GM18907 (cell line): ENCODE data around the gene ORMDL3.
"Not testable (repeated sequence)": the region's sequence is repeated elsewhere in the genome, so short reads cannot be mapped to it uniquely, and the experiment has no call there.

Experiments used
- ATAC-seq: cut with Tn5 transposase; IDR thresholded peaks from one replicate; pipeline ENCODE4 v1.9.1; 2021; ENCODE audit warnings: mild to moderate bottlenecking, moderate library complexity; ENCODE audit not compliant: unreplicated experiment

The ORMDL3 gene

DNA sequence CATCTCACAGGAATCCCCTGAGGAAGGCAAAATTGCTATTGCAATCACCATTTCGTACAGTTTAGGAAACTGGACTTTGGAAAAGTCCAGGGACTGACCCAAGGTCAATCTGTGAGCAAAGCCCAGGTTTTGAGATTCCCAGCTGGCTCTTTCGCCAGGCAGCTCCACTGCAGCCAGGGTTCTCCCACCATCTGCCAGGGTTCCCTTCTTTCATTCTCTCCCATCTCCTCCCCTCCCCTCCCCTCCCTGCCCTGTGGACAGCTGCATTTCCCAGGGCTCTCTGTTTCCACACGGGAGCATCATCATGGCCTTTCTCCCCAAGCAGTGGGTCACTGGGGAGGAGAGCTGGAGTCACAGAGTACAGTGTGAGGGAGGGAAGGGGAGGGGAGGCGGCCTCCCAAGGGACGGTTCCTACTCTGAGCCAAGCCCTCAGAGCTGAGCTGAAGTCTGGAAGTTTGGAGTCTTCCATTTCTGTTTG lies 23.5 kb upstream of the ORMDL3 start:
- ATAC-seq: no peak

DNA sequence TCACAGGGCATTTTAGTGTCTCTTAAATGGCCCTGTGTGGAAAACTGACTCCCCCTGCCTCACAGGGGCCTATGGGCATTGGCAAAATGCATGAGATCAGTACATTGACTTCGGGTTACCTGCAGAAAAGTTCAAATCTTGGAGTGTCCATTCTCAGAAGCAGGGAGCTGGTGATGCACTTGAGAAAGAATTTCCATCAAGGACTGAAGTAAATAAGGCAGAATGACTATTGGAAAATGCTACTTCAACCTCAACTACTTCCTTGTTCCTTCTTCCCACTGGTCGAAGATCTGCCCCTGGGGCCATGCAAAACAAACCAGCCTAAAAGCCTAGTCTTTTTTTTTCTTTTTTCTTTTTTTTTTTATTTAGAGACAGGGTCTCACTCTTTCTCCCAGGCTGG lies 21.6 kb upstream of the ORMDL3 start:
- ATAC-seq: no peak

DNA sequence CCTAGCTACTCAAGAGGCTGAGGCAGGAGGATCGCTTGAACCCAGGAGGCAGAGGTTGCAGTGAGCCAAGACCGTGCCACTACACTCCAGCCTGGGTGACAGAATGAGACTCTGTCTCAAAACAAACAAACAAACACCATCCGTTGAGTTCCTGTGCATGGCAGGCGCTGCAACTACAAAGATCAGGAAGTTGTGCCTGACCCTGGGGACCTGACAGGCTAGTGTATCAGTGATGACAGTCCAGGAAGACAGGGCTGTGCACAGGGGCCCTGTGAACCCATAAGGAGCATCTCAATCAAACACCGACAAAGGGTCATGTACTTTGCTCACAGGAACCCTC lies 21.1 kb upstream of the ORMDL3 start:
- not testable (repeated sequence) for ATAC-seq

DNA sequence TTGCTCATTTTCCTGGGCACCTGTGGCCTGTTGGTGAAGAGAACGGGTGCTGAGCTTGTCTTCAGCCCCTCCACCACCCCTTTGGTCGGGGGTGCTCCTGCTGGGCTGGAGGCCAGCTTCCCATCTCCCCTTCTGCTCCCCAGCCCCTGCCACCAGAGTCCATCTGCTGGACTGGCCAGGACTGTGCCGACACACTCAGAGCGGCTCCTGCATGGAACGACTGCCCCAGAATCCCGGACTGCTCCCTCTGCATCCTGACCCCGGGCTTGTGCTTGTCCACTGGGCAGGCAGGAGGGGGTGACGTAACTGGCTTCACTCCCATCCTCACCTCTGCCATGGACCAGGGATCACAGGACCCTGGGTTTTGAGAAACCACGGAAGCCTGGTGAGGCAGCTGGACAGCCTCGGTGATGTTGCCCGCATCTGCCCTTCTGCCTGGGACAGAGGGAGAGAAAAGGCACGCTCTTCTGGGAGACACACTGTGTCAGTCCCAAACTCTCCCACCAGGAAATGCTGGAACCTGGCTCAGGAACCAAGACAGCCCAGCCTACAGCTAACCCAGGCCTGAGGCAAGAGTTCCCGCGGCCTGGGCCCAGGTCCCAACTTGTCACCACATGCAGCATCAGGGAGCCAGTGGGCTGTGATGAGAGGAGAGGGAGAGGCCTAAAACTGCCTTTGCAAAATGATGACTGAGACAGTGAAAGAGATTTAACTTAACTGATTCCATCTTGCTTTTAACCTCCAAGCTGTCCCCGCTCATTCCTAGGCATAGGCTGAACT lies 19.3 kb upstream of the ORMDL3 start:
- ATAC-seq: no peak

DNA sequence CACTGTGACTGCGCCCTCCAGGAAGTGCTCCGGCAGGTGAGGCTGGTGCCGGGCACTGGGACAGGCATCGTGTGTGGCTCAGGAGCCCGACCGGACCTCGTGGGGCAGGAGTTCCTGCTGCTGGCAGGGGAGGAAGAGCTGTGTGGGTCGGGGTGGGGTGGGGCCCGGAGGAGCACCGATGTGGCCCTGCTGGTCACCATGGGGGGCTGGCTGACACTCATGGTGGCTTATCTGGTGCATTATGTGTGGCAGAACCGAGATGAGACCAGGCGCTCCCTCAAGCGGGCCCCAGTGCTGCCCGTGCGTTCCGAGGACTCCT lies 17.0 kb upstream of the ORMDL3 start:
- no peak for ATAC-seq

DNA sequence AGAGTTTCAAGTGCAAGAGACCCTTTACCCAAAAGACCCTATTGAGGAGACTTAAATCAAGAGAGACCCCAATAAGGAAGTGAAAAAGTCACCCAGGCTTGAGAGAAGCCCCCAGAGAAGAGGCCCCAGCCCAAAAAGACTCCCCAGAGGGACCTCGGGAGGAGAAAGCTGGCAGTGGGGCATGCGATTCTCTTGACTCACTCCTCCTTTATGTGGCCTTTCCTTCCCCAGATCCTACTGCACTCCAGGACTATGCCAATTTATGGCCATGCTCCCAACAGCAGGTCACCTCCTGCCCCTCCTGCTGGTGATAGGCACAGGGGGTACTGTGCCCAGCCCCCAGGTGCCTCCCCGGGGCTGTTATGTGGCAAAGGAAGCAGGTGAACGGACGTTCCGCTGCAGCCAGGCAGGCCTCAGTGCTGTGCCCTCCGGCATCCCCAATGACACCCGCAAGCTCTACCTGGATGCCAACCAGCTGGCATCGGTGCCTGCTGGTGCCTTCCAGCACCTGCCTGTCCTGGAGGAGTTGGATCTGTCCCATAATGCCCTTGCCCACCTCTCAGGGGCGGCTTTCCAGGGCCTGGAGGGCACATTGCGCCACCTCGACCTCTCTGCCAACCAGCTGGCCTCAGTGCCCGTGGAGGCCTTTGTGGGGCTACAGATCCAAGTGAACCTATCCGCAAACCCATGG lies 16.4 kb upstream of the ORMDL3 start:
- ATAC-seq: no peak

DNA sequence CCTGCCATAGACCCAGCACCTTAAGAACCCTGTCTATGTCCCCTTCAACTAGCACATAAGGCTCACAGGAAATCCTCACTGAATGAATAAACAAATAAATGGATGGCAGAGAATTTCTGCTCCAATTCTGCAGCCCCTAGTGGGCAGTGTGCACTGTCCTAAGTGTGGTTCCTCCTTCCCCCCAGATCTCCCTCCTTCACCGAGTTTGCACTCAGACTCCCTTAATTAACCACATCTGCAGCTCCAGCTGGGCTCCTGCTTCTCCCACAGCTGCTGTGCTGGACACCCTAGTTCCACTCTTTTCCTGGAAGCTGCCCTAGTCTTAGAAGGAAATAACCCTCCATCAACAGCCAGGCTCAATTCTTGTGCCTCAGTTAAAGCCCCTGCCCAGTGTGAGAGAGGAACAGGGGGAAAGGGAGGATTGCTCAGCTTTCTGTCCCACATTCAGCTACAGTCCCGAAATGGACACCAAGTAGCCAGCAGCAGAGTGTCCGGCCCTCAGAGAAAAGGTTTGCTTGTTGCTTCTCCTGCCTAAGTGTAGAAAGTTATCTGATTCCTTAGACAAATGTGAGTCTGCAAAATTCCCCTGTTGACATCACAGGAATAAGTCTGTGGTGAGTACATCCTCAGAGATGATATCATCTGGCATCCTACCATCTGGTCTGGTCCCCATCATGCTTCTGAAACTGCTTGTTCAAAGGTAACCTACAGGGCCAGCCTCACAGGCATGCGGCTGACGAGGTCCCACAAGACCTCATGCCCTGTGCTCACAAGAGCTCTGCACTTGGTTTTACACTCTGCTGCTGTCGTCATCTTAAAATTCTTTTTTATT lies 12.4 kb upstream of the ORMDL3 start:
- ATAC-seq: peak; percentile 66

DNA sequence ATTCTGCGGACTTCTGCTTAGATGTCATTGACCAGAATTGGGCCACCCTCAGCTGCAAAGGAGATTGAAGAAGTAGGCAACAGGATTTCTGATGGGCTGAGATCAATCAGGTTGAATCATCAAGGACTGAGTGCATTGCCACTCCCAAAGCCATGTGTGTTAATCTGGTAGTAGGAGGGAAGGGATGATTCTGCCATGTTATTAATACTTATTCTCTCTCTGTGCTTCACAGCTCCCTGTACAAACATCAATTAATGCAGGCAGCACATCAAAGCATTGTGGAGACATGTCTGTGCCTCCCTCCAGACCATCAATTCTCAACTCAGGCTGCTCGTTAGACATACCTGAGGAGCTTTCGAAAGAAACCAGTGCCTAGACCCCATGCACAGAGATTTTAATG lies 11.7 kb upstream of the ORMDL3 start:
- ATAC-seq: no peak

DNA sequence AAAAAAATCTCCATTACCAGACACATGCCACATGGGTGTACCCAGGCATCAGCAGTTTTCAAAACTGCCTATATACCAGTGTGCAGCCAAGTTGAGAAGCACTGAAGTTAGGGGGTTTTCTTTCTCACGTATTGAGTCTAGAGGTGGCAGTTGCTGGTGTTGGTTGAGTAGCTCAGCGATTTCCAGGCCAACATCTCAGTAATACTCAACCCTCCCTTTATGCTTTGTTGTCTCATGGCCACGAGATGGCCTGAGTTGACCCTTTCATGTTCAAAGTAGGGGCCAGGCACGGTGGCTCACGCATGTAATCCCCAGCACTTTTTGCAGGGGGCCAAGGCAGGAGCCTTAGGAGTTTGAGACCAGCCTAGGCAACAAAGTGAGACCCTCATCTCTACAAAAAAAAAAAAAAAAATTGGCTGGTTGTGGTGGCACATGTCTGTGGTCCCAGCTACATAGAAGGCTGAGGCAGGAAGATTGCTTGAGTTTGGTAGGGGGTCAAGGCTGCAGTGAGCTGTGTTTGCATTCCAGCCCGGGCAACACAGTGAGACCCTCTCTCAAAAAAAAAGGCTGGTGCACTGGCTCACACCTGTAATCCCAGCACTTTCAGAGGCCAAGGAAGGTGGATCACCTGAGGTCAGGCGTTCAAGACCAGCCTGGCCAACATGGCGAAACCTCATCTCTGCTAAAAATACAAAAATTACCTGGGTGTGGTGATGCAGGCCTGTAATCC lies 10.9 kb upstream of the ORMDL3 start:
- ATAC-seq: peak; percentile 41

DNA sequence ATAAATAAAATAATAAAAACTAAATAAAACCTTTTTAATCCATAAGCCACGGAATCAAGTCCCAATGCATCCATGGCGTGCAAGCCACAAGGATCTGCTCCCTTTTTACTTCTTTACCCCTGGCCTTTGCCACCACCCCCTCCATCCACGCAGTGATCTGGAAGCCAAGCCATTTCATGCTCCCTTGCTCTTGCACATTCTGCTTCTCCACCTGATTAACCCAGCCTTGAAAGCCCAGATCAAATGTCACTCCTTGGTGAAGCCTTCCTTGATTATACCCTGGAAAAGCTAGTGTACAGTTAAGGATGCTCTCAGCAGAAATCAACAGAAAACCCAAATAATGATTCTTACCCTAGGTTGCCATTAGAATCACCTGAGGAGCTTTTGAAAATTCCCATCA lies 10.0 kb upstream of the ORMDL3 start:
- ATAC-seq: no peak

DNA sequence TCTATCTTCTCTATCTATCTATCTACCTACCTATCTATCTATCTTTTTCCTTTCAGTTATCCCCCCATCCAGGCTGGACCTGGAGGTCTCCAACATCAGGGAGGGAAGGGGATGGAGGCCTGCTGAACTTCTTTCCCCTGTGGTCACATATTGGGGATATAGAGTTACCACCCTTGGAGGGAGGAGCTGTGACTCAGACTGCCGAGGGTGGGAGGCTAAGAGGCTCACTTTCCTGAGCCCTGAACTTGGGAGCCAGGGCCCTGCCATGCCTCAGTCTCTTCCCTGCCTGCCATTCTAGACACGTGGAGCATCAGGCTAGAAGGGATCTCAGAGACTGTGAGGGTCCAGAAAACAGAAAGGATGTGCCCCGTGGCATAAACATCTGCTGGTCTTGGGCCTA lies 8.5 kb upstream of the ORMDL3 start:
- ATAC-seq: no peak

DNA sequence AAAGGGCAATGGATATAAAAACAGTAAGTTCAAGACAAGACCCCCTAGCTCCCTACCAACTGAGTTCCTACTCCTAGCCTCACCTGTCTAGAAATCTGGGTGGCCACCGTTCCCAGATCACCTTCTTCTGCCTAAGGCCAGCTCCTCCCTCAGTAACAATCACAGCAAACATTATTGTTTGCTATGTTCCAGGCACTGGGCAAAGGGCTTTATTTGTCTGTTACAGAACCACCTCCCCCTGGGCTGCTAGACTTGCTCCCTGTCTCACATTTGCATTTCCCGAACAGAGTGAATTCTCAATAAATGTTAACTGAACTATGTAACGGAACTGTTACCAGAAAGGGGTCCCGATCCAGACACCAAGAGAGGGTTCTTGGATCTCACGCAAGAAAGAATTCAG lies 6.9 kb upstream of the ORMDL3 start:
- ATAC-seq: no peak

DNA sequence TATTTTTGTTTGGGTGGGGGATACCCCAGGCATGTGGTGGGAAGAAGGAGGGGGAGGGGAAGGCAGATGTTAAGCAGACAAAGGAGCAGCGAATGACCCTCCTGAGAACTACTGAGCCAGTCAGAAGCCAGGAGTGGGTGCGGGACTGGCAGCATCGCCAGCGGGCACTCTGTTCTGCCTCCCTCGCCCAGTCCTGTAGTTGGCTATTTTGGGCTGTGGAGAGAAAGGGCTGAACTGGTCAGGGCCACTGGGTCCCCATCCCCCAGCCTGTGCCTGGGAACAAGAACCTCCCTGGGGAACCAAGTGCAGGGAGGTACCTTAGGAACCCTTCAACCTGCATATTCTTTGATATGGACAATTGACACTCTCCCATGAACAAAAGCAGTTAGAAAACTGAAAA lies 6.5 kb upstream of the ORMDL3 start:
- no peak for ATAC-seq

DNA sequence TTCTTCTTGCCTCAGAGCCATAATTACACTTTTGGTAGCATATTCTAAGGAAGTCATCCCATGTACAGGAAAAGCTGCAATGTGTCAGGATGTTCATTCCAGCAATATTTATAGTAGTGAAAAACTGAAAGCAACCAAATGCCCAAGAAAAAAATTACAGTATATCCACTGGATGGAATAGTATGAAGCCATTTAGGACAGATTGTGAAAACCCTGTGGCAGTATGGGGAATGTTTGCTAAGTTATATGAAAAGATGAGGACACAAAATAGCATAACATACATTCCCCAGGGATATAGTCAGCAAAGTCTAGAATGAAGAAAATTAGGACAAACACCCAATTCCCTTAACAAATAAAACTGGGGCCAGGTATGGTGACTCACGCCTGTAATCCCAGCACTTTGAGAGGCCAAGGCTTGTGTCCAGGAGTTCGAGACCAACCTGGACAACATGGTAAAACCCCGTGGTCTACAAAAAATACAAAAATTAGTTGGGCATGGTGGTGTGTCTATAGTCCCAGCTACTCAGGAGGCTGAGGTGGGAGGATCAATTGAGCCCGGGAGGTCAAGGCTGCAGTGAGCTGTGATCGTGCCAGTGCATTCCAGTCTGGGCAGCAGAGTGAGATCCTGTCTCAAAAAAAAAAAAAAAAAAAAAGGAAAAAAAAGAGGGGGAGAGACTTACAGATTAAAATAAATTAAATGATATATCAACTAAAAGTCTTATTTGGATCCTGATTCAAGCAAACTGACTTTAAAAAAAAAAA lies 2.4 kb upstream of the ORMDL3 start:
- ATAC-seq: no peak

DNA sequence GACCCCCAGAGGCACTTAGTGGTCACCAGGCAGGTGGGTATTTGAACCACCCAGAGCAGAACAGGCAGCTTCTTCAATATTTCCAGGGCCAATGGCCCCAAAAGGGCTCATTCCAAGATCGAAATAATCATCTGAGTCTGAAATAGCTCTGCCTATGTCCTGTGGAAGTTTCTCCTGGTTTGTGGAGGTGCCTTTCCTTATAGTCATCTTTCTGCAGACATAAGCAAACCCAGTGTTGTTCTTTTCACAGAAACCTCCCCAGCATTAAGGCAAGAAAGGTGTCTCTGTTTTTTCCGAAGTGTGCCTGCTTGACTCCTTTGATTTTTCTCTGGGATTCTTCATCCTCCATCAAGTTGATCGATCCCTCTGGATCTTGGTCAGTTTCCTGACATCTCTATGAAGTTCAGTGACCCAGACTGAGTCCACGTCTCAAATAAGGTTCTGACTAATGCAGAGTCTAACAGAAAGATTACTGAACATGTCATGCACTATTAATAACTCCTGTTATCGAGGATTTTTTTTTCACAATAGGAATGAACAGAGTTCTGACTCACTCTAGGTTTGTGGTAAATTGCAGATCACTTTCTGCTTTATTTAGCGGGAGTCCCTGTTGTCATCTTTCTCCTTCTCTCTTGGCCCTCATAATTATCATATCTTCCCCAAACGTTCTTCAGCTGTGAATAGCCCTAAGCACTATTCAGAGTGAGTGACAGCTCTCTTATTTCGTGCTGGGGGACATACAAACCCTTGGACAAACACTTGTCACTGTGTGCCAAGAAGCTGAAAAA lies 1.7 kb upstream of the ORMDL3 start:
- ATAC-seq: no peak

DNA sequence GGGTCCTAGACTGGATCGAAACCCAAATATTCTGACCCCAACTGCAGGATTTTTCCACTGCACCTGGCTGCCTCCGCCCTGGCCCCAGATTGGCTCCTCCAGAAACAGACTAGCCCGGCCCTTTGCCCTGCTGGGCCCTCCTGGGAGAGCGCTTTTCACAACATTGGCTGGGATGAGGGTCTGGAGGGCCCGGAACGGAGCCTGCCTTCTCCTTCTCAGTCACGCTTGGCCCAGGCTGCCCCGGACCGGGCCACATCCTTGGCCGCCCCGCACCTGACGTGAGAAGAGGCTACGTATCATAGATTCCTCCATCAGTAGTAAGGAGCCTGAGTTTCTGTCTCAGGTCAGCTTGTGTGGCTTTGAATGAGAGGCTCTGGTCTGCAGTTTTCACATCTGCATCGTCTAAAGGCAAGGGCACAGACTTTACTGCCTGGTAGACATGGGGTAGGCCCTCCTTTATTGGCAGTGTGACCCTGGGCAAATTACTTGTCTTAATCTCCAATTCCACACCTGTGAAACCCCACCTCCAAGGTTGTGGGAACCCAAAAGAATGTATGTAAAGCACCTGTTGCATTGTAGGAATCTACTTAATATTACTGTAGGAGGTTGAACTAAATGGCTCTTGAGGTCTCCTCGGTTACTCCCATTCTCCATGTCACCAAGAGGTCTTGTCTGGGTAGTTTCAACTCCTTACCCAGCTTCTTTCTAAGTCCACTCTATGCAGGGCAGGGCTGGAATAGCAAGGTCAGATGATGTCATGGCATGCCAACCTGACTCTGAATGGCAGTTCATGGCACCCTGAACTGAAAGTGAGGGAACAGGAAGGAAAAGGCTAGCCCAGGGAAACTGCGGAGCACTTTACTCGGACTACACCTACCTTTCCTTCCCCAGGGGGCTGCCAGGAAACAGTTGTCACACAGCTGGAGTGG lies 792 bp upstream of the ORMDL3 start:
- peak; percentile 9 for ATAC-seq

DNA sequence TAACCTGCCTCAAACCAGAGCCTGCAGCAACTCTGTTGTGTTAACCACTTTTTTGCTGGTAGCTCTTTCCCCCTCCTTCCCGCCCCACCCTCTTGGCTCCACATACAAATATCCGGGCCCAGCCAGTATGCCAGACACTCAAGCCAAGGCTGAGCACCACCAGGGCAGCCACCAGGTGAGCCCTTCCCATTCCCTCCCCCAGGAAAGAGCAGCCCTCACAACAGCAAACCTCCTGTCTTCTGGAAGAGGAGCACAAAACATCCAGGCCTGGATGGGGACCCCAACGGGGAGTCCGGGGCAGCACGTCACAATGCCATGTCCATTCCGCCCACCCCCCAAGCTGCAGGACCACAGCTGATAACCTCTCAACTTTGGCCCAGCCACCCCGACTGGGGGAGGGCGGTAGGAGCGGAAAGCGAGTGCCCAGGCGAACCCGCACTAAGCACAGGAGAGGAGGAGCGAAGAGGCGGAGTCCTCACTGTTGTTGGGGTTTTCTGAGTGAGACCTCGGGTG lies 757 bp downstream of the ORMDL3 start:
- ATAC-seq: peak; percentile 36

DNA sequence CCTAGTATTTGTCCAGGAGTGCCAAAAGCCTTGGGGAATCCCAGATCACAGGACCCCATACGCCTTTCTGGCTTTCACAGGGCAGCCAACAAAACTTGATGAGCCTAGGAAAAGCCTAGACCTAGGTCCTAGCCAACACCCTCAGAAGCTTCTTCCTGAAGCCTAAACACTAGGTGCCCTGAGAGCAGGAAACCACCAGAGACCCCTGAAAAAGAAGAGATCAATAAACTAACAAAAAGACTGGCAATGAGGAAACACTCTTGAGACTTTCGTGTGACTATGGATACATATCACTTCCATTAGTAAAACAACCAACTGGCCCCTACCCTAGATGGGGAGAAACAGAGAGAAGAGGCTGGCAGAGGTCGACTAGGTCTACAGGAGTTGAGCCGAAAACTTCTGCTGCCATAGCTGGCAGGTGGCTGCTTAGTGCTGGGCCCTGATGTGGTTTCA lies 1.2 kb downstream of the ORMDL3 start:
- no peak for ATAC-seq
